ENCODE measurements around the gene IFIH1. TPM values are rescaled to one million over a fixed set of nuclear protein-coding genes. Genes with fewer than 3 reads are reported as not detected.

IFIH1 gene
- total RNA-seq, 1 donor: 7.2 TPM

DNA sequence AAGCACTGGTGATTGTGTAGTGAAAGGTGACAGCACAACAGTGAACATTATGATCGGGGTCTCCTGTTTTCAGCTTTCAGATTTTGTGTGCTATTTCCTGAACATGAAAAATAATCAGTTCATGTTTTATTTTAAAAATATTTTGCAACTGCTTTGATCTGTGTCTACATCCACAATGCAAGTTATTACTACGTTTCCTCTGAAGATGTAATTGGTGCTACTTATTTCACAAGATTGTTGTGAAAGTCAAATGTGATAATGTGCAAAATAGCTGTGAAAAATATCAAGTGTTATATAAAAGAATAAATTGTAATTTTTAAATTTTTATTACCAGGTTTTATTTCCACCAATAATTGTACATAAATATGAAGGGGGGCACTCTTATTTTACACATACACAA is 19.4 kb upstream of the IFIH1 start:
- Histone ChIP-seq H3K36me3 (ENCODE audit: insufficient read depth, low read length) (no peaks in the 10 kb centered on the region), H2AFZ (ENCODE audit: low read length) (no peak overlapping the region), H3K79me2 (ENCODE audit: insufficient read depth, low read length) (no peaks in the 10 kb centered on the region), H3K4me2 (ENCODE audit: insufficient read depth, low read length) (no peak overlapping the region), H3K4me3 (ENCODE audit: insufficient read depth, low read length) (no peak overlapping the region), H3K9me3 (ENCODE audit: low read depth, low read length) (peaks cover 2% of the 10 kb centered on the region), H3K27ac (ENCODE audit: low read depth, low read length) (no peak overlapping the region), H4K20me1 (ENCODE audit: insufficient read depth, low read length) (no peaks in the 10 kb centered on the region), H3K4me1 (ENCODE audit: insufficient read depth, low read length) (no peaks in the 10 kb centered on the region), H3K27me3 (ENCODE audit: insufficient read depth, low read length) (peaks cover 3% of the 10 kb centered on the region)
- TF ChIP-seq, protein P1, sequence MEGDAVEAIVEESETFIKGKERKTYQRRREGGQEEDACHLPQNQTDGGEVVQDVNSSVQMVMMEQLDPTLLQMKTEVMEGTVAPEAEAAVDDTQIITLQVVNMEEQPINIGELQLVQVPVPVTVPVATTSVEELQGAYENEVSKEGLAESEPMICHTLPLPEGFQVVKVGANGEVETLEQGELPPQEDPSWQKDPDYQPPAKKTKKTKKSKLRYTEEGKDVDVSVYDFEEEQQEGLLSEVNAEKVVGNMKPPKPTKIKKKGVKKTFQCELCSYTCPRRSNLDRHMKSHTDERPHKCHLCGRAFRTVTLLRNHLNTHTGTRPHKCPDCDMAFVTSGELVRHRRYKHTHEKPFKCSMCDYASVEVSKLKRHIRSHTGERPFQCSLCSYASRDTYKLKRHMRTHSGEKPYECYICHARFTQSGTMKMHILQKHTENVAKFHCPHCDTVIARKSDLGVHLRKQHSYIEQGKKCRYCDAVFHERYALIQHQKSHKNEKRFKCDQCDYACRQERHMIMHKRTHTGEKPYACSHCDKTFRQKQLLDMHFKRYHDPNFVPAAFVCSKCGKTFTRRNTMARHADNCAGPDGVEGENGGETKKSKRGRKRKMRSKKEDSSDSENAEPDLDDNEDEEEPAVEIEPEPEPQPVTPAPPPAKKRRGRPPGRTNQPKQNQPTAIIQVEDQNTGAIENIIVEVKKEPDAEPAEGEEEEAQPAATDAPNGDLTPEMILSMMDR (IDR thresholded peaks at IDR 0.05; ENCODE audit: extremely low read depth, low read depth, low read length): no peak
- DNase-seq (ENCODE audit: insufficient read length, low spot score, missing footprints): no peak

DNA sequence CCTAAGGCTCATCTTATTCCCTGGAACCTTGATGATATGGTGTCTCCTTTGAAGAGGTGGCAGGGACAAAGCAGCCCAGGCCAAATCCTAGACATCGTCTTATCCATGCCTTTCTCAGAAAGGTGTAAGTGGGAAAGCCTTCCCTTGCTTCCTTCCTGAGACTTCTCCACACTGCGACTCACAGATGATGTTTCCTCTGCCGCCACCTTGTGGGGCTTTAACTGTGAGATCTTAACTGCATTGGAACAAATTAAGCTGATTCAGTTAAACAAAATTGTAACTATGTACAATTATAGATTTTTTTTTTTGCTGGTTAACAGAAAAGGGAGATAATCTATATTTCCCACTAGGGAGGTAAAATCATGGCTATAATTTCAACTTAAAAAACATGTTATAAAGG is 15.5 kb upstream of the IFIH1 start:
- H3K9me3 ChIP-seq (ENCODE audit: low read depth, low read length): peaks cover 2% of the 10 kb centered on the region
- TF ChIP-seq, protein P1 (IDR thresholded peaks at IDR 0.05; ENCODE audit: extremely low read depth, low read depth, low read length): peak; percentile 30
- H3K36me3 ChIP-seq (ENCODE audit: insufficient read depth, low read length): no peaks in the 10 kb centered on the region
- H2AFZ ChIP-seq (ENCODE audit: low read length): no peak overlapping the region
- H3K4me1 ChIP-seq (ENCODE audit: insufficient read depth, low read length): no peaks in the 10 kb centered on the region
- no peaks in the 10 kb centered on the region for H4K20me1 ChIP-seq (ENCODE audit: insufficient read depth, low read length)
- H3K27ac ChIP-seq (ENCODE audit: low read depth, low read length): no peak overlapping the region
- H3K27me3 ChIP-seq (ENCODE audit: insufficient read depth, low read length): peaks cover 3% of the 10 kb centered on the region
- DNase-seq (ENCODE audit: insufficient read length, low spot score, missing footprints): no peak
- no peaks in the 10 kb centered on the region for H3K79me2 ChIP-seq (ENCODE audit: insufficient read depth, low read length)
- no peak overlapping the region for H3K4me2 ChIP-seq (ENCODE audit: insufficient read depth, low read length)
- no peak overlapping the region for H3K4me3 ChIP-seq (ENCODE audit: insufficient read depth, low read length)

DNA sequence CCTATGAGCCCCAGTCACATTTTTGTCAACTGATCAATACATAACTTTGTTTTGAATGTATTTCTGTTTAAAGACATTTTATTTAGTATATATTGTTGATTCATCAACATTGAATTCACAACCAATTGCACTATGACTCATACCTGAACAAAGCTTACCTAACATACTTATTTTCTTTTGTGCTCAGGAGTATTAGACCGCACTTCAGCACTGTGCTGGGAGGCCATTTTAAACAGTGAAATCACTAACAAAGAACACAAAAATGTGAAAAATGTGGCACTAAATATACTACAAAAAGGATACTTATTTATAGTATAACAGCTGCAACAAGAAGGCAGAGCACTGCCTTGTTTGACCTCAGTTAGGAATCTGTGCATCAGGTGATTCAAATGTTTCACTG is 12.4 kb upstream of the IFIH1 start:
- Histone ChIP-seq H3K4me1 (ENCODE audit: insufficient read depth, low read length) (no peaks in the 10 kb centered on the region), H3K9me3 (ENCODE audit: low read depth, low read length) (peaks cover 2% of the 10 kb centered on the region), H2AFZ (ENCODE audit: low read length) (no peak overlapping the region), H3K4me3 (ENCODE audit: insufficient read depth, low read length) (no peak overlapping the region), H3K27me3 (ENCODE audit: insufficient read depth, low read length) (no peaks in the 10 kb centered on the region), H3K27ac (ENCODE audit: low read depth, low read length) (no peak overlapping the region), H3K4me2 (ENCODE audit: insufficient read depth, low read length) (no peak overlapping the region), H3K79me2 (ENCODE audit: insufficient read depth, low read length) (no peaks in the 10 kb centered on the region), H4K20me1 (ENCODE audit: insufficient read depth, low read length) (no peaks in the 10 kb centered on the region), H3K36me3 (ENCODE audit: insufficient read depth, low read length) (no peaks in the 10 kb centered on the region)
- TF ChIP-seq, protein P1 (IDR thresholded peaks at IDR 0.05; ENCODE audit: extremely low read depth, low read depth, low read length): no peak
- no peak for DNase-seq (ENCODE audit: insufficient read length, low spot score, missing footprints)

DNA sequence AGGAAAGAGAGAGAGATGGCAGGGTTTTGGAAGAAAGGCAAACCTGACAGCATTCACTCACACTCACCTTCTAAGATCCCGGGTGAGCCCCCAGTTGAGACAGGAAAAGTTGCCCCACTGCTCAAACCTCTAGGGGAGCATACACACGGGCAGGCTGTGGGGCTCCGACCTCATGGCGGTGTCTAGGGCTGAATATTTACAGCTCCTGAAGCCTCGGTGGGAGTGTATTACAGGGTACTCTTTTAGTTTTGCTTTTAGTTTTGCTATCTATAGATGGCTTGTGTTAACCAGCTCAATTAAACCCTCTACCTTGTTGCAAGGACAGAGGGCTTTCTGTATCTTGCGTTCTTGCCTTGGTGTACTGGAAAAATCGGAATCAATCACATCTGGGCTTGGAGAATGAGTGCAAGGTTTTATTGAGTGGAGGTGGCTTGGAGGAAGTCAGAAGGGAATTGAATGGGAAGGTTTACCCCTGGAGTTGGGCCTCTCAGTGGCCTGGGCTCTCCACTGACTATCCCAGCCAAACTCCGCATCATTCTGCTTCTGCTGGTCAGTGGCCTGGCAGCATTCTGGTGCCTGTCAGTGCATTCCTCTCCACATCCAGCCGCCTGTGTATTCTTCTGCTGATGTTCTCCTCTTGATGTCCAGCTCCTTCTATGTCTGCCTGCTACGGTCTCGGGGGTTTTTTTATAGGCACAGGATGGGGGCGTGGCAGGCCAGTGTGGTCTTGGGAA is 10.1 kb upstream of the IFIH1 start:
- TF ChIP-seq, protein P1 (IDR thresholded peaks at IDR 0.05; ENCODE audit: extremely low read depth, low read depth, low read length): no peak
- Histone ChIP-seq H2AFZ (ENCODE audit: low read length) (peak overlapping the region; percentile 59), H3K79me2 (ENCODE audit: insufficient read depth, low read length) (no peaks in the 10 kb centered on the region), H3K4me2 (ENCODE audit: insufficient read depth, low read length) (no peak overlapping the region), H4K20me1 (ENCODE audit: insufficient read depth, low read length) (no peaks in the 10 kb centered on the region), H3K27ac (ENCODE audit: low read depth, low read length) (no peak overlapping the region), H3K27me3 (ENCODE audit: insufficient read depth, low read length) (no peaks in the 10 kb centered on the region), H3K36me3 (ENCODE audit: insufficient read depth, low read length) (no peaks in the 10 kb centered on the region), H3K4me1 (ENCODE audit: insufficient read depth, low read length) (no peaks in the 10 kb centered on the region), H3K9me3 (ENCODE audit: low read depth, low read length) (no peaks in the 10 kb centered on the region), H3K4me3 (ENCODE audit: insufficient read depth, low read length) (no peak overlapping the region)
- peak; percentile 60 for DNase-seq (ENCODE audit: insufficient read length, low spot score, missing footprints)
